ENCODE data around the gene NR1D2. TPM values are rescaled to one million over a fixed set of nuclear protein-coding genes. Genes with fewer than 3 reads are reported as not detected.
"Not testable (repeated sequence)": the region's sequence is repeated elsewhere in the genome, so short reads cannot be mapped to it uniquely, and the experiment has no call there.

Gene NR1D2
- total RNA-seq, 4 donors from 2014 or later, result 23.8 to 29.7 (median 25.1) TPM

DNA sequence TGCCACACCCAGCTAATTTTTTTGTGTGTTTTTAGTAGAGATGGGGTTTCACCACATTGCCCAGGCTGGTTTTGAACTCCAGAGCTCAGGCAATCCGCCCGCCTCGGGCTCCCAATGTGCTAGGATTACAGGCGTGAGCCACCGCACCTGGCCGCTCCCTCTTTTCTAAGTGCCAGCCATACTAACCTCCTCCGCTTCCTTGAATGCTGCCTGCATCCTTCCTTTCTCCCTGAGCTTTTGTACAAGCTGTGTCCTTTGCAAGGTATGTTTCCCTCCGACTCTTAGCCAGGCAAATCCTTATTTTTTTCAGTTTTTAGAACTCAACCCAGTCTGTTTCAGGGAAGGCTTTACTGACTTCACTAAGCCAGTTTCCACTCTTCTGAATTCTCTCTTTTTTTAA lies 60.6 kb downstream of the NR1D2 start:
- Histone ChIP-seq H3K36me3 (no peaks in the 10 kb centered on the region), H3K27ac (no peak overlapping the region), H3K9me3 (no peaks in the 10 kb centered on the region), H3K27me3 (no peaks in the 10 kb centered on the region), H3K4me1 (no peaks in the 10 kb centered on the region), H3K4me3 (no peak overlapping the region)
- no peak for DNase-seq
- TF ChIP-seq CTCF (IDR thresholded peaks at IDR 0.05), result no peak
- TF ChIP-seq POLR2A (IDR thresholded peaks at IDR 0.05), result no peak

- not testable (repeated sequence) for H3K4me1 ChIP-seq, H3K27me3 ChIP-seq, H3K4me3 ChIP-seq, H3K27ac ChIP-seq, H3K36me3 ChIP-seq, DNase-seq, H3K9me3 ChIP-seq
Observed at GRCh38 chr3:24010834-24011233, 65.7 kb downstream of the NR1D2 start.

- Histone ChIP-seq H3K4me3 (no peak overlapping the region), H3K4me1 (no peaks in the 10 kb centered on the region), H3K36me3 (no peaks in the 10 kb centered on the region), H3K9me3 (no peaks in the 10 kb centered on the region), H3K27ac (no peak overlapping the region), H3K27me3 (no peaks in the 10 kb centered on the region)
- no peak for DNase-seq
- TF ChIP-seq CTCF (IDR thresholded peaks at IDR 0.05) (no peak), POLR2A (IDR thresholded peaks at IDR 0.05) (no peak)
Observed at GRCh38 chr3:24012589-24013269, 67.6 kb downstream of the NR1D2 start.

DNA sequence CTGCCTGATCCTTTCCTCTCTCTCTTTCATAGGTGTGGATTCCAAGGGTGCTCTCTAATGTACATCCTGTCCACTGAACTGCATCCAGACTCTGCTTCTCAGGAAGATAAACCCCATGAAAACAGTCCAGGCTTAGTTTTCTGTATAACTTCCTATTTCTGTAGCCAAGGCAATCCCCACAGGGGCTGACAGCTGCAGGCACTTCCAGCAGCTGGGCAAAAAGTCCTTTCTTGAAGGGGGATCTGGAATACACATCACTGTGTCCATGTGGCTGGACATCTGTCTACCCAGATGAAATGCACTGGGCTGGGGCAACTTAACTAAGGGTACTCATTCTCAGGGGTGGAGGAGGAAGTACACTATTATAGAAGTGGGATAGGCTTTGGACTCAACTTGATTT lies 72.2 kb downstream of the NR1D2 start:
- no peak for DNase-seq
- no peaks in the 10 kb centered on the region for H3K9me3 ChIP-seq
- TF ChIP-seq CTCF (IDR thresholded peaks at IDR 0.05) (no peak), POLR2A (IDR thresholded peaks at IDR 0.05) (no peak)
- no peaks in the 10 kb centered on the region for H3K27me3 ChIP-seq
- H3K4me1 ChIP-seq, result no peaks in the 10 kb centered on the region
- H3K4me3 ChIP-seq, result no peak overlapping the region
- H3K27ac ChIP-seq, result no peak overlapping the region
- no peaks in the 10 kb centered on the region for H3K36me3 ChIP-seq

DNA sequence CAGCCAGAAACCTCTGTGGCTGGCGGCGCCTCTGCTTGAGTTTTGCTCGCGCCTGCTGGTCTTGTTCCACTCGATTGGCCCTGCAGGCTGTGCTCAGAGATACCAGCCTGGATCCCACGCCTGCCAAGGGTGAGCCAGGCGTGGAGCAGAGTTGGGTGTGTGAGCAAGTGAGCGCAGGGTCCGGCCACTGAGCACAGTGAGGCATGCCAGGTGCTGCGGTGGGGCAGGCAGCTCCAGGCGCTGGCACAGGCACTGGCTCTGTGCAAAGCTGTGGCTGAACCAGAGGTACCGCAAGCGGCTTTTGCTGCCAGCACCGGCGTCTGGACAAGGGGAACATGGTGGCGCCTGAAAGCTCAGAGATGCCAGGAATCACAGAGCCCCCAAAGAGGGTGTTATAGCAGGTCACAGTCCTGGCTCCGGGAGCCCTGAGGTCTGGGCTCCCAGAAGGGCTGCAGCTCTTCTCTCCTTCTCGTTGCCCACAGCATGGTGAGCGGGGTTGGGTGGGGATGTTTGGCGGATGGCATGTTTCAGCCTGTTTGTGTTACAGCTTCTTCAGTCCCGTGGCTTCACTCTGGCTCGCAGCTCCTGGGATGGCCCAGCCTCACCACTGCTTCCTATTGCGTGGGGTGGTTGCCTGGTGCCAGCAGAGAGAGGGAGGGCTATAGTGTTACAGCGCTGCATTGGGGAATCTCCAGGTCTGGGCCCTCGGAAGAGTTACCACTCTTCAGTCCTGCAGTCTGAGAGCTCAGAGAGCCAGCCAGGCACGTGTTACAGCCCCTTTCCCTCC lies 73.9 kb downstream of the NR1D2 start:
- no peak for DNase-seq
- Histone ChIP-seq H3K27ac (no peak overlapping the region), H3K27me3 (no peaks in the 10 kb centered on the region)

More for the DNA sequence above, 73.9 kb downstream of the NR1D2 start:
- Histone ChIP-seq H3K9me3 (no peaks in the 10 kb centered on the region), H3K36me3 (no peaks in the 10 kb centered on the region), H3K4me3 (no peak overlapping the region), H3K4me1 (no peaks in the 10 kb centered on the region)
- no peak for TF ChIP-seq POLR2A (IDR thresholded peaks at IDR 0.05)
- no peak for TF ChIP-seq CTCF (IDR thresholded peaks at IDR 0.05)

All from Peyer's patch (tissue), 4 donors.